GM21737 (cell line): ENCODE results near the gene MMP21.

Experiments used
- ATAC-seq: cut with Tn5 transposase; IDR thresholded peaks from one replicate; pipeline ENCODE4 v1.9.1; 2021; ENCODE audit warnings: mild to moderate bottlenecking, moderate library complexity; ENCODE audit not compliant: unreplicated experiment

MMP21 gene

GRCh38 chr10:125768219-125768855 lies 7.3 kb downstream of the MMP21 start:
- ATAC-seq, result no peak

- no peak for ATAC-seq
Observed at GRCh38 chr10:125766511-125766910, 9.1 kb downstream of the MMP21 start.

GRCh38 chr10:125765835-125766234 lies 9.8 kb downstream of the MMP21 start:
- ATAC-seq, result no peak

GRCh38 chr10:125762692-125763648 lies 12.7 kb downstream of the MMP21 start:
- ATAC-seq, result no peak

- no peak for ATAC-seq
Observed at GRCh38 chr10:125761961-125762360, 13.7 kb downstream of the MMP21 start.

GRCh38 chr10:125757742-125758141 lies 17.9 kb downstream of the MMP21 start:
- no peak for ATAC-seq

- ATAC-seq, result no peak
Observed at GRCh38 chr10:125756853-125757487, 18.7 kb downstream of the MMP21 start.

- ATAC-seq, result no peak
Observed at GRCh38 chr10:125756196-125756595, 19.4 kb downstream of the MMP21 start.

- no peak for ATAC-seq
Observed at GRCh38 chr10:125747417-125747816, 28.2 kb downstream of the MMP21 start.

- no peak for ATAC-seq
Observed at GRCh38 chr10:125744909-125745308, 30.7 kb downstream of the MMP21 start.

- no peak for ATAC-seq
Observed at GRCh38 chr10:125742465-125742864, 33.2 kb downstream of the MMP21 start.

- no peak for ATAC-seq
Observed at GRCh38 chr10:125739994-125740679, 35.5 kb downstream of the MMP21 start.

- ATAC-seq, result no peak
Observed at GRCh38 chr10:125738206-125738605, 37.4 kb downstream of the MMP21 start.

- ATAC-seq, result no peak
Observed at GRCh38 chr10:125734823-125735222, 40.8 kb downstream of the MMP21 start.

- ATAC-seq, result no peak
Observed at GRCh38 chr10:125734148-125734547, 41.5 kb downstream of the MMP21 start.

- no peak for ATAC-seq
Observed at GRCh38 chr10:125727436-125727835, 48.2 kb downstream of the MMP21 start.

- no peak for ATAC-seq
Observed at GRCh38 chr10:125726914-125727313, 48.7 kb downstream of the MMP21 start.

GRCh38 chr10:125722811-125723210 lies 52.8 kb downstream of the MMP21 start:
- no peak for ATAC-seq

GRCh38 chr10:125721035-125721434 lies 54.6 kb downstream of the MMP21 start:
- peak; percentile 50 for ATAC-seq

GRCh38 chr10:125720002-125720382 lies 55.6 kb downstream of the MMP21 start:
- no peak for ATAC-seq
